ENCODE results near the gene FYCO1.

Gene FYCO1

GRCh38 chr3:45969953-45970352, 25.7 kb downstream of the FYCO1 start:
- Mint-ChIP-seq H3K4me3 (no peak overlapping the region), H3K36me3 (ENCODE audit: low read depth) (peaks cover 47% of the 10 kb centered on the region), H3K4me1 (peaks cover 20% of the 10 kb centered on the region), H3K9me3 (no peaks in the 10 kb centered on the region), H3K27ac (no peak overlapping the region), H3K27me3 (ENCODE audit: low read depth, poor library complexity) (no peaks in the 10 kb centered on the region)
- no peak for TF ChIP-seq CTCF (IDR thresholded peaks at IDR 0.05)
- no peak for DNase-seq

GRCh38 chr3:45969116-45969515, 26.5 kb downstream of the FYCO1 start:
- Mint-ChIP-seq H3K4me3 (no peak overlapping the region), H3K4me1 (peaks cover 20% of the 10 kb centered on the region), H3K27me3 (ENCODE audit: low read depth, poor library complexity) (no peaks in the 10 kb centered on the region), H3K9me3 (no peaks in the 10 kb centered on the region), H3K27ac (no peak overlapping the region), H3K36me3 (ENCODE audit: low read depth) (peaks cover 53% of the 10 kb centered on the region)
- no peak for TF ChIP-seq CTCF (IDR thresholded peaks at IDR 0.05)
- DNase-seq, result no peak

- TF ChIP-seq CTCF (IDR thresholded peaks at IDR 0.05), result no peak
- Mint-ChIP-seq H3K4me3 (no peak overlapping the region), H3K9me3 (no peaks in the 10 kb centered on the region), H3K36me3 (ENCODE audit: low read depth) (peaks cover 57% of the 10 kb centered on the region), H3K27ac (peak overlapping the region; percentile 68), H3K4me1 (peaks cover 20% of the 10 kb centered on the region), H3K27me3 (ENCODE audit: low read depth, poor library complexity) (no peaks in the 10 kb centered on the region)
- DNase-seq, result no peak
Measured at GRCh38 chr3:45968706-45969105, 26.9 kb downstream of the FYCO1 start.

GRCh38 chr3:45968149-45968548, 27.5 kb downstream of the FYCO1 start:
- Mint-ChIP-seq H3K27ac (peak overlapping the region; percentile 68), H3K27me3 (ENCODE audit: low read depth, poor library complexity) (no peaks in the 10 kb centered on the region), H3K4me3 (no peak overlapping the region), H3K9me3 (no peaks in the 10 kb centered on the region), H3K36me3 (ENCODE audit: low read depth) (peaks cover 58% of the 10 kb centered on the region), H3K4me1 (peaks cover 20% of the 10 kb centered on the region)
- DNase-seq, result no peak
- TF ChIP-seq CTCF (IDR thresholded peaks at IDR 0.05), result no peak

GRCh38 chr3:45967724-45968123, 27.9 kb downstream of the FYCO1 start:
- H3K4me1 Mint-ChIP-seq, result peaks cover 20% of the 10 kb centered on the region
- peak overlapping the region; percentile 68 for H3K27ac Mint-ChIP-seq
- DNase-seq, result no peak
- H3K9me3 Mint-ChIP-seq, result no peaks in the 10 kb centered on the region
- peaks cover 58% of the 10 kb centered on the region for H3K36me3 Mint-ChIP-seq (ENCODE audit: low read depth)
- no peak for TF ChIP-seq CTCF (IDR thresholded peaks at IDR 0.05)
- H3K4me3 Mint-ChIP-seq, result no peak overlapping the region
- no peaks in the 10 kb centered on the region for H3K27me3 Mint-ChIP-seq (ENCODE audit: low read depth, poor library complexity)

- no peaks in the 10 kb centered on the region for H3K9me3 Mint-ChIP-seq
- peaks cover 20% of the 10 kb centered on the region for H3K4me1 Mint-ChIP-seq
- H3K27ac Mint-ChIP-seq, result no peak overlapping the region
- no peaks in the 10 kb centered on the region for H3K27me3 Mint-ChIP-seq (ENCODE audit: low read depth, poor library complexity)
- no peak for TF ChIP-seq CTCF (IDR thresholded peaks at IDR 0.05)
- DNase-seq, result no peak
- H3K4me3 Mint-ChIP-seq, result no peak overlapping the region
- peaks cover 58% of the 10 kb centered on the region for H3K36me3 Mint-ChIP-seq (ENCODE audit: low read depth)
Measured at GRCh38 chr3:45966950-45967640, 28.5 kb downstream of the FYCO1 start.

Measured in nephron progenitor cell (in vitro differentiated cells).